GM12864 (cell line): ENCODE measurements around the gene MCM3AP.

Source experiments
- DNase-seq: peaks from one replicate; pipeline ENCODE4 v3.0.0-alpha.2; 2011; ENCODE audit warnings: low read depth
- H3K4me3 ChIP-seq: 2 replicates; pipeline ENCODE4 v1.5.1; 2011; ENCODE audit warnings: mild to moderate bottlenecking, low read depth, low read length, control low read depth
- CTCF ChIP-seq: IDR thresholded peaks from 2 replicates; pipeline ENCODE4 v1.5.1; 2011; ENCODE audit warnings: low read depth, mild to moderate bottlenecking, moderate library complexity, low read length, control low read depth, inconsistent platforms; ENCODE audit errors: missing control alignments

The MCM3AP gene

GRCh38 chr21:46264046-46264689 lies 21.2 kb downstream of the MCM3AP start:
- H3K4me3 ChIP-seq: no peak overlapping the region
- no peak for TF ChIP-seq CTCF
- DNase-seq: no peak

DNA sequence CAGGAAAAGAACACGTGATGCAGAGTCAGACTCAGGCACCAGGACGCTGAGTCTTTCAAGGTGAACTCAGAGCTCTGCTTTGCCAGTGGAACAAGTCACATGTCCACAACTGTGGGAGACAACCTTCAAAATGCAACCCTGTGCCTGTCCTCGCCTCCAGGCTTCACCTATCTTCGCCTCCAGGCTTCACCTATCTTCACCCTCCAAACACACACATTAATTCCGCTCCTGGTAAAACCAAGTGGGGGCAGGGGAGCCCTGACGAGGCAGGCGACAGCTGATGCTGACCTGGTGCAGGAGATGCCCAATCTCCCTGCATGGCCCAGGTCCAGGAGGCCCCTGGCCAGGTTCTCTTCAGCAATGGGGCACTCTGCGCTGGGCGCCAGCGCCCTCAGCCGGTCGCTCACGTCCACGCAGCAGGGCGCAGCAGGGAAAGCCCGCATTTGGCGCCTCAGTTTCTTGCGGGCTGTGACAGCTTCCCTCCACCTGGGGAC lies 28.9 kb downstream of the MCM3AP start:
- H3K4me3 ChIP-seq: no peak overlapping the region
- no peak for TF ChIP-seq CTCF
- DNase-seq: no peak

GRCh38 chr21:46255758-46256337 lies 29.6 kb downstream of the MCM3AP start:
- no peak for TF ChIP-seq CTCF
- DNase-seq: no peak
- no peak overlapping the region for H3K4me3 ChIP-seq

DNA sequence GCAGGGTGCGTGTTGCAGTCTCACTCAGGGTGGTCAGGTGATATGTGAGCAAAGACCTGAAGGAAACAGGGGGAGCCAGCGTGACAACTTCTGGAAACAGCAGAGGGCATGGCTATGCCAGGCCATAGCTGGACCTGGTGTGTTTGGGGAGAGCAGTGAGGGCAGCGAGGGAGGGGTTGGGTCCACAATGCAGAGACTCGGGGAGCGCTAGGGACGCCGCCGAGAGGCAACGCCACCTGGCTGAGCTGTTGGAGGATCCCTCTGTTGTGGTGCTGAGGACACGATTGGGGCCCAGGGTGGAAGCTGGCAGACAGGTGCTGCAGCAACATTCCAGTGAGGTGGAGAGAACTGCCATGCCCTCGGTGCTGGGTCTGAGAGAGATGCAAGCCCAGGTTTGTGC lies 30.2 kb downstream of the MCM3AP start:
- DNase-seq: no peak
- no peak overlapping the region for H3K4me3 ChIP-seq
- no peak for TF ChIP-seq CTCF

DNA sequence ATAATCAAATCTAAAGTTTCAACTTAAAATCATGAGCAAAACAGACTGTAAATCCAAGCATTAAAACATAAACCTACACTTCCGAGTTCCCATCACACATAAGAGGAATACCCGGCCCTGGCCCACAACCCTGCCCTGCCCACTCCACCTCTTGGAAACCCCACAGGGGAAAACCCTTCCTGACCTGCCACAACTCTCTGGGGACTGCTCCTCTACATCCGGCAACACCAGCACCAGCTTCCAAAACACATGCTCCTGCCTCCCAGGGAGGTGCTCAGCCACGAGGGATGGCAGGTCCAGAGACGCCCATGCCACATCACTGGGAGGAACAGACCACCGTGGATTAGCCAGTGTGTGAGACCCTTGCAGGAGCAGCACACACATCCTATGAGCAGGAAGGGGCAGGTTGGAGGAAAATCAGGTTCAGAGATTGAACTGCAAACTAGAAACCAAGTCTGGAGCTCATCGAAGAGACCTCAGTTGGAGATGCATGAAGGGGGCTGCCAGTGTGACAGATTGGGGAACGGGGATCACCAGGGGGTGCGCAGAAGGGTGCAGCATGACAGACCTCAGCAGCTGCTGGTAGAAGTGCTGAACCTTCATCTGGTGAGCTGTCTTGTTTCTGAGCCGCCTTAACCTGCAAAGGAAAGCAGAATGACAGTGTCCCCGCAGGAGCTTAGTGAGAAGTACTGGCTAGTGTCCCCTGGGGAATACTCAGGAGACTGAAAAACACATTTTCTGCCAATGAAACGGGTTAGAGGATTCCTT lies 31.0 kb downstream of the MCM3AP start:
- no peak for TF ChIP-seq CTCF
- no peak for DNase-seq
- no peak overlapping the region for H3K4me3 ChIP-seq

DNA sequence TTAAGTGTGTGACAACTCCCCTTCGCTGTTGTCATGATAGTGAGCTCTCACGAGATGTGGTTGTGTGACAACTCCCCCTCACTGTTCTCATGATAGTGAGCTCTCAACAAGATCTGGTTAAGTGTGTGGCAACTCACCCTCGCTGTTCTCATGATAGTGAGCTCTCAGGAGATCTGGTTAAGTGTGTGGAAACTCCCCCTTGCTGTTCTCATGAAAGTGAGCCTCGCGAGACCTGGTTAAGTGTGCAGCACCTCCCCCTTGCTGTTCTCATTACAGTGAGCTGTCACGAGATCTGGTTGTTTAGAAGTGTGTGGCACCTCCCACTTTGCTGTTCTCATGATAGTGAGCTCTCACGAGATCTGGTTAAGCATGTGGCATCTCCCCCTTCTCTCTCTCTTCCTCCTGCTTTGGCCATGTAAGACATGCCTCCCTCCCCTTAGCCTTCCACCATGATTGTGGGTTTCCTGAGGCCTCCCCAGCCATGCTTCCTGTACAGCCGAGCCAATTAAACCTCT lies 31.7 kb downstream of the MCM3AP start:
- TF ChIP-seq CTCF: no peak
- peak; percentile 63 for DNase-seq
- H3K4me3 ChIP-seq: no peak overlapping the region
